NCI-H748 treated with DMSO at 0.1 percent for 48 hours (cell line): ENCODE results near the gene ITPRID2.
"Not testable (repeated sequence)": the region's sequence is repeated elsewhere in the genome, so short reads cannot be mapped to it uniquely, and the experiment has no call there.

Experiments used
- DNase-seq: peaks from one replicate; lab custom pipeline; 2025; lab: John Stamatoyannopoulos, UW

ITPRID2 gene

GRCh38 chr2:181959508-181959907 lies 68.0 kb downstream of the ITPRID2 start:
- no peak for DNase-seq

GRCh38 chr2:181961167-181961566 lies 69.6 kb downstream of the ITPRID2 start:
- DNase-seq = not testable (repeated sequence)

- DNase-seq = no peak
Observed at GRCh38 chr2:181962142-181962541, 70.6 kb downstream of the ITPRID2 start.

GRCh38 chr2:181970160-181970794 lies 78.7 kb downstream of the ITPRID2 start:
- no peak for DNase-seq

- no peak for DNase-seq
Observed at GRCh38 chr2:181971032-181971431, 79.5 kb downstream of the ITPRID2 start.

- no peak for DNase-seq
Observed at GRCh38 chr2:181972431-181973170, 81.1 kb downstream of the ITPRID2 start.

- no peak for DNase-seq
Observed at GRCh38 chr2:181973171-181973783, 81.7 kb downstream of the ITPRID2 start.

- DNase-seq = no peak
Observed at GRCh38 chr2:181977661-181978350, 86.3 kb downstream of the ITPRID2 start.

- no peak for DNase-seq
Observed at GRCh38 chr2:181978351-181979150, 87.0 kb downstream of the ITPRID2 start.
